Occipital lobe (tissue), 2 donors: Measurements from ENCODE around the gene MPG. TPM values are rescaled to one million over a fixed set of nuclear protein-coding genes. Genes with fewer than 3 reads are reported as not detected.

Source experiments
- DNase-seq: peaks from one replicate; lab custom pipeline; 2025; lab: John Stamatoyannopoulos, UW
- total RNA-seq: library from RNA; depleted of rRNA; stranded (reverse); fragments of >200 nt; gene quantifications from one replicate; pipeline ENCODE4 v1.2.3, GENCODE V29; 2014

MPG gene
- total RNA-seq, 1 donor from 2014 or later, result 50.7 TPM

DNA sequence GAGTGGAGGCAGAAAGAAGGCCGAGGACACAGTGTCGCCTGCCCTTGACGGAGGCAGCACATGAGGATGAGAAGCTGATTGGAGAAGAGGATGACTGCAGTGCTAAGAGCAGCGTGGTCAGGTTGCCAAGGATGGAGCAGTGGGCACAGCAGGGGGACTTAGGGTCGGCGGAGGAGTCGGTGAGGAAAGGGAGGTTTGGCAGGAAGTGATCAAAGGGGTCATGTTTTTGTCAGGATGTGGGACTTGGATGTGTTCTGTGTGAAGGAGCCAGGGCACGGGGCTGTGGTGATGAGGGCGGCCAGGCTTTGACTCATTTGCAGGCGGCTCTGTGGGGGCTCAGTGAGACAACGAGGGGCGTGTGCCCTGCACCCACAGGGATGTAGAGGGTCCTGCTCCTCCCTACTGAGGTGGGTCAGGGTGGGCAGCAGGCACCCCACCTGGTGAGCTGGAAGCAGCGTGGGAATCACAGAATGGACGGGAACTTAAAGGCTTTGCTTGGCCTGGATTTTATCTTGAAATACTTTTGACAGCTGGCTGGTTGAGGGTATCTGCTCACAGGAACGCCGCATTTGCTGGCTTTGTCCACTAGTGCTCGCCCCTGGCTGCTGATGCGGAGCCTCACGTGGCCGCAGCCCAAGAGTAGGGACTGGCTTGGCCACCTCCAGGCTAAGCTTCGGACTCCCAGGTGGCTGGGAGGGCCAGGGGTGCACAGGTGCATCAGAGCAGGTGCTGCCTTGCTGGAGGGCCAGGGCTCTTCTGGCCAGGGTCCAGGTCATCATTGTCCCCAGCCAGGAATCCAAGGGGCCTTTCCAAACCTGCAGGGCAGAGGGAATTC is 6.0 kb downstream of the MPG start:
- no peak for DNase-seq

DNA sequence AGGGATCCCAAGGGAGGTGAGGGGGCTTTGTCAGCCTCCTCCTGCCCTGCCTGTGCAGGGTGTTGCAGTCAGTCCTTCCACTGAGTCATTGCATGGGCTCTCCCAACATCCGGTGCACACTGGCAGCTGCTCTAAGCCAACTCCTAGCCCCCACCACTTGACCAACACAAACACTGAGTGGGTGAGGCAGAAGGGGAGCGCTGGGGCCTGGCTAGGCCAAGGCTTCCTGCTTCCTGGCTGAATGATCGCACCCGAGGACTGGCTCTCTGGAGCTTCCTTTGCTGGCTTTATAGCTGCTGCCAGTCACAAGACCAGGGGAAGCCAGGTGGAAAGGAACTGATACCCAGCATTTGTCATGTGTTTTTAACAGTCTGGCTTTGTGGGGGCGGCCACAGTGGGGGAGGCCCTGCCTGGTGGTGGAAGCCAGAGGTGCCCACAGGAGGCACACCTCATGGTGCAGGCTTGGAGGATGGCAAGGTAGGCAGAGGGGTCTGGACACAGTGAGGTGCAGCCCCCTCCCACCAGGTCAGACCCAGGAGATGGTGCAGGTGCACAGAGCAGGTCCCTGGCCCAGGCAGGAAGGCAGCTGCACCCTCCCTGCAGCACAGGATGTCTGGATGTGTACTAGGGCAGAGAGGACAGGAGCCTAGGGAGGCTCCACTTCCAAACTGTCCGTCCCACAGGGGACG is 6.8 kb downstream of the MPG start:
- DNase-seq, result peak; percentile 63

DNA sequence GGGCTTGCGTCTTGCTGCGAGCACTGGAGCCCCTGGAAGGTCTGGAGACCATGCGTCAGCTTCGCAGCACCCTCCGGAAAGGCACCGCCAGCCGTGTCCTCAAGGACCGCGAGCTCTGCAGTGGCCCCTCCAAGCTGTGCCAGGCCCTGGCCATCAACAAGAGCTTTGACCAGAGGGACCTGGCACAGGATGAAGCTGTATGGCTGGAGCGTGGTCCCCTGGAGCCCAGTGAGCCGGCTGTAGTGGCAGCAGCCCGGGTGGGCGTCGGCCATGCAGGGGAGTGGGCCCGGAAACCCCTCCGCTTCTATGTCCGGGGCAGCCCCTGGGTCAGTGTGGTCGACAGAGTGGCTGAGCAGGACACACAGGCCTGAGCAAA is 7.4 kb downstream of the MPG start:
- DNase-seq, result no peak

DNA sequence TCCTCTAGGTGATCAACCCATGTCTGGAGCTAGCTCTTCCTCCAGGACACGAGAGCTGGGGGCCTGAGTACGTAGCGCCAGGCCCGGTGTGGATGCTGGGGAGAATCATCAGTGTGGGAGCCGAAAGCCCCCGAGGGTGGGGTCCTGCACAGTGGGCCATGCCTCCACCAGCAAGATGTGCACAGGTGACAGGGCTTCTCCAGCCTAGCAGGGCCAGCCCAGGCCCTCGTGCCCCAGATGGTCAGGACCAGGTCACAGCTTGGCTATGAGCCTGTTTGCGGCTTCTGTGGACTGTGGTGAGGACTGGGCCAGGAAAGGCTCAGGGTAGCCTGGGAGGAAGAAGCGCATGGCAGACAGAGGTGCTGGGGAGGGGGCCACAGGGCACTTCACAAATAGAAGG is 7.8 kb downstream of the MPG start:
- no peak for DNase-seq

DNA sequence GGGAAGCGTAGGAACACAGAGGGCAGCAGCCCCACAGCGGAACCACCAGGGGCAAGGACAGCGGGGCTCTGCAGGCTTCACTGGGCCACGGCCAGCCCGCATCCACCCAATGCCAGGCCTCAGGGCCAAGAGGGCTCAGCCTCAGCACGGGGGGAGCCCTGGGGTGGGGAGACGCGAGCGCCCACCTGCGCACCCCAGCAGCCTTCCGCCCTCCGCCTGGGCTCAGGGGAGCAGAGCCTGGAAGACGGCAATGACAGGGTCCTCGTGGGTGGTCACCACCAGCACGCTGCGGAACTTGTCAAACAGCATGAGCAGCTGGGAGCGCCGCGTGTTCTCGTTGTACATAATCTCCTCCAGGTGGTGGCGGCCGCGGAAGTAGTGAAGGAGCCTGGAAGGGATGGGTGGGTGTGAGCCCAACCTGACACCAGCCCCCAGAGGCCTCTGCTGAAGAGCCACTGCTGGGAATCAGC is 8.5 kb downstream of the MPG start:
- no peak for DNase-seq

GRCh38 chr16:88613-89012 is 10.6 kb downstream of the MPG start:
- DNase-seq, result no peak

- no peak for DNase-seq
Observed at GRCh38 chr16:89391-90302, 11.6 kb downstream of the MPG start.

DNA sequence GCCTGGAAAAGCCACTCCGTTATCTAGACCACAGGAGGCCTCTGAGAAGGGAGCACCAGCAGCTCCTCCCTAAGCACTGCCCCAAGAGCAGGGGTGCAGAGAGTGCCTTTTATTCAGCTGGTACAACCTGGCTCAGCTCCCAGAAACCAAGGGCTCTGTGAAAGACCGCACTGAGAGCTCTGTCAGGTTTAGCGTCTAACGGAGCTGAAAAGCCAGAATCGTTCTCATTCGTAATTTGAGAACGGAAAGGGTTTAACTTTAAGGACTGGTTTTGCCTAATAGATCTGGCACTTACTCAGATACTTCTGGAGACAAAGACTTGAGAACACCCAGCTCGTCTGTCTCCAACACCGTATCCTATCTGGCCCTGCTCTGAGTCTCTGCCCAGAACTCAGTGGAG is 13.5 kb downstream of the MPG start:
- peak; percentile 54 for DNase-seq

DNA sequence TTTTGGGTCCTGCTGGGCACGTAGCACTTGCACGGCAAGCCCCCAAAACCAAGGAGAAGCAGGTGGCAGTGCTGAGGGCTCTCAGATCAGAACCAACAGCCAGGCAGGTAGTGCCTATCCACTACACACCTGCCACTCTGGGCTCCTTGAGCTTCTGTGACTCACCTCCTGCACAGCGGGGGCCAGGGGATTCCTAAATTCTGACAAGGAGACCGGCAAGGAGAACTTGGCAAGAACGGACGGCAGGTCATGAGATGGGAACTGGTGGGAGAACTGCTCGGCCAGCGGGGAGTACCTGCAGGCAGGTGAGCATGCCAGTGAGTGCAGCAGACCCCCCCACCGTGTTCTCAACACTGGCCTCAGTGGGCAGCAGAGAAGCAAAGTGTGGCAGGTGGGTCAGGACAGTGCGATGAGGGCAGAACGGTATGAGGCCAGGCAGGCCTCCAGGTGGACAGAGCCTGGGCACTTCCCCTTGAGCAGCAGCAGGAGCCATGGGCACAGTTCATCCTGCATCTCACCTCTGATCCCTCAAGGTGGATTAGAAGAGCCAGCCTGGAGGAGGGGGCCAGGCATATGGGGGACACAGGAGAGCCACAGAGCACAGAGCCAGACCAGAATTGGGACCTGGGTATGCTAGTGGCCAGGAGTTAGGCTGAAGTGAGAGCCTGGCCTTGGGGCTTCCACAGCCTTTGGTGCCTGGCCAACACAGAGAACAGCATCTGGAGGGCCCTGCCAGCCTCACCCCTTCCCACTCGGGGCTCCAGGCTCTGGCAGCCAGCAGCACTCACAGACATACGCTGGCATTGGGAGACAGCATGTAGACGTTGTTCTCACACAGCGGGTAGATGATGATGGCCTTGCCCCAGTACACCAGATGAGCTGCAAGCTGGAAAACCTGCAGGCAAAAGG is 14.7 kb downstream of the MPG start:
- no peak for DNase-seq

GRCh38 chr16:94918-95265 is 16.9 kb downstream of the MPG start:
- DNase-seq, result no peak

DNA sequence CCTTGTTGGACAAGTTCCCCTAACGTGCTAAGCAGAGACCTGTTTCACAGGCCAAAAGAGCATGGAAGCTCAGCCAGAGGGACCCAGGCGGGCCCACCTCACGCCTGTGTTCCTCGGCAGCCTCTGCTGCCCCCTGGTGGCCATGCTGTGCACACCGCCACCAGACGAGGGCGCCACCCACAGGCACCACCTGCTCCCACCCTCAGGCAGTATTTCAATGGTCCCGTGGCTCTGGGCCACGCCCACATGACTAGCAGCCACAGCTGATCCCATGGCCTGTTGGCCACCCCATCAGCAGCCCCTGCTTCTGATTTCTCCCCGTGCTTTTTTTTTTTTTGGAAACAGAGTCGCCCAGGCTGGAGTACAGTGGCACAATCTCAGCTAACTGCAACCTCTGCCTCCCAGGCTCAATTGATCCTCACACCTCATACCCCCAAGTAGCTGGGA is 18.9 kb downstream of the MPG start:
- DNase-seq, result peak; percentile 51

DNA sequence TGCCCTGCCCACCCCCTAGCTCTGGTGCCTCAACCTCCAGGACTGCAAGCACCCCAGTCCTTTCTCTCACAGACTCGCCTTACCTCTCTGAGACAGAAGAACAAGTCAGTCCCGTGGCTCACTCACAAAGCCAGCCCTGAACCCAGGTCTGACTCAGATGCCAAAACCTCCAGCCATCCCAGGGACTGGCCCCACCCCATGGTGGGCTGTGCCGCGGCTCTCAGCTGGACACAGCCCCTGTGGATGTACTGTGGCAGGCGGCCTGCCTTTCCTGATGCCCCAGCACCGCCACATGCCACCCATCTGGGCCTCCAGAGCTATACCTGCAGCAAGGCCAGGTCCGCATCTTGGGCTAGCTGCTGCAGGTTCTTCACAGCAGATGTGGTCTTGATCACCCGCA is 19.8 kb downstream of the MPG start:
- no peak for DNase-seq

- DNase-seq, result no peak
Observed at GRCh38 chr16:100989-101388, 23.0 kb downstream of the MPG start.

GRCh38 chr16:101586-101985 is 23.6 kb downstream of the MPG start:
- DNase-seq, result no peak

DNA sequence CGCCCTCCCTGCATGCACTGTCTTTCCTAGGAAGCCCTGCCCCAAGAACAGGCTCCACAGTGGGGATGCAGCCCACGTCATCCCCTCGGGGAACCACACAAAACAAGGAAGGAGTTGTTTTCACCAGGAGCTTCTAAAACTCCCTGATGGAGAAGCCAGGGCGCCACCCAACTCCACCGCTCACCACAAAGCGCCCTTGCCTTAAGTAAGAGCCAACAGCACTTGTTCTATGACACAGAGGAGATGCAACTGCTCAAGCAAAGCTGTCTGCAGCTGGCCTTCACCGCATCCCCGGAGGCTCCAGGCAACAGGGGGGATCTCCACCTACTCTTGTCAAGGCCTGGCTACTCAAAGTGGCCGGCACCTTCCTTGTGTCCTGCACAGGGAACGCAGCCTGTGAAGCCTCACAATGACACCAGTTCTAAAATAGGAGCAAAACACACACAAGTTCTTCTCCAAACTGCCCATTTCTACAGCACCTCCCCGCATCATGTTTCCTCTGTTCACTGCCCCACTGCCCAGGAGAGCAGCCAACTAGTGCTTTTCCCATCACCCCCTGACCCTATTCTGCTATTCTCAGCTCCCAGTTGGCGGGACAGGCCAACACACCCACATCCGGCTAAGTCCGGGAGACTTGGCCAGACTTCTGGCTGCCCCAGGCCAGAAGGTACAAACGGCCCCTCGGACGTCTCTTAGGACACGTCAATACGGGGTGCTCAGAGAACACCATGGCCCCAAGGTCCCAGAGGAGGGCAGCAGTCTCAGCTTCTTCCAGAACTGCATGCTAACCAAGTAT is 24.2 kb downstream of the MPG start:
- DNase-seq, result no peak

GRCh38 chr16:104355-104754 is 26.3 kb downstream of the MPG start:
- DNase-seq, result no peak

- DNase-seq, result no peak
Observed at GRCh38 chr16:104928-105327, 26.9 kb downstream of the MPG start.

GRCh38 chr16:105521-105920 is 27.5 kb downstream of the MPG start:
- no peak for DNase-seq

GRCh38 chr16:106623-107324 is 28.7 kb downstream of the MPG start:
- peak; percentile 39 for DNase-seq
